COLO668 (cell line): ENCODE measurements around the gene NFATC1.

Experiments
- DNase-seq: peaks from one replicate; lab custom pipeline; 2025; ENCODE audit not compliant: unreplicated experiment; lab: John Stamatoyannopoulos, UW

NFATC1 gene

GRCh38 chr18:79570266-79571201 is 174.8 kb downstream of the NFATC1 start:
- no peak for DNase-seq

GRCh38 chr18:79571211-79572092 is 175.7 kb downstream of the NFATC1 start:
- DNase-seq, result no peak

GRCh38 chr18:79572093-79572780 is 176.5 kb downstream of the NFATC1 start:
- no peak for DNase-seq

- no peak for DNase-seq
Observed at GRCh38 chr18:79572848-79573451, 177.2 kb downstream of the NFATC1 start.

GRCh38 chr18:79573921-79574491 is 178.3 kb downstream of the NFATC1 start:
- DNase-seq, result no peak

GRCh38 chr18:79574938-79575525 is 179.3 kb downstream of the NFATC1 start:
- DNase-seq, result no peak

- DNase-seq, result no peak
Observed at GRCh38 chr18:79575891-79576685, 180.4 kb downstream of the NFATC1 start.

GRCh38 chr18:79576686-79577351 is 181.1 kb downstream of the NFATC1 start:
- no peak for DNase-seq

- DNase-seq, result no peak
Observed at GRCh38 chr18:79577451-79578395, 182.0 kb downstream of the NFATC1 start.

- no peak for DNase-seq
Observed at GRCh38 chr18:79578396-79579260, 182.9 kb downstream of the NFATC1 start.
